CD4-positive, CD25-positive, alpha-beta regulatory T cell (primary cell): ENCODE data around the gene TUBA1B. TPM values are rescaled to one million over a fixed set of nuclear protein-coding genes. Genes with fewer than 3 reads are reported as not detected.
"Not testable (repeated sequence)": the region's sequence is repeated elsewhere in the genome, so short reads cannot be mapped to it uniquely, and the experiment has no call there.

Source experiments
- ATAC-seq, 2 donors: fragments of 150-1000 bp; cut with Tn5 transposase; one replicate each; pipeline ENCODE4 v1.10.0; 2021; ENCODE audit warnings: low read depth in 2 of 2, moderate number of reproducible peaks in 2 of 2, moderate library complexity in 1 of 2
- DNase-seq, 3 donors: peaks; one replicate each; pipeline versions ENCODE4 v3.0.0 to v3.0.0-alpha.2; 2012 to 2022; ENCODE audit warnings: mixed read lengths in 1 of 3
- H3K27ac ChIP-seq: one replicate; pipeline ENCODE4 v1.7.0; 2013; ENCODE audit warnings: mild to moderate bottlenecking, low read length; ENCODE audit not compliant: insufficient read depth, poor library complexity, severe bottlenecking
- H3K27me3 ChIP-seq: one replicate; pipeline ENCODE4 v1.7.0; 2013; ENCODE audit warnings: low read length; ENCODE audit not compliant: control insufficient read depth, insufficient read depth
- H3K36me3 ChIP-seq: one replicate; pipeline ENCODE4 v1.7.0; 2013; ENCODE audit warnings: mild to moderate bottlenecking, low read length, moderate library complexity; ENCODE audit not compliant: control insufficient read depth, insufficient read depth
- H3K4me1 ChIP-seq: 2 replicates; pipeline ENCODE4 v1.7.0; 2013; ENCODE audit warnings: mild to moderate bottlenecking, low read length; ENCODE audit not compliant: insufficient read depth, control insufficient read depth, poor library complexity, severe bottlenecking
- H3K4me3 ChIP-seq: one replicate; pipeline ENCODE4 v1.7.0; 2013; ENCODE audit warnings: low read depth, mild to moderate bottlenecking, low read length, moderate library complexity
- H3K9me3 ChIP-seq, 2 experiments: 1 replicate in 1 of 2; 2 replicates in 1 of 2; pipeline ENCODE4 v1.7.0; 2013; ENCODE audit warnings: low read length in 2 of 2, mild to moderate bottlenecking in 1 of 2, moderate library complexity in 1 of 2; ENCODE audit not compliant: control insufficient read depth in 2 of 2
- H3K27ac Mint-ChIP-seq, 3 donors: one replicate each; pipeline ENCODE4 v1.8.0; 2020 to 2022; ENCODE audit warnings: mild to moderate bottlenecking in 3 of 3, mixed read lengths in 3 of 3, moderate library complexity in 2 of 3
- H3K27me3 Mint-ChIP-seq: one replicate; pipeline ENCODE4 v1.8.0; 2022; ENCODE audit warnings: mild to moderate bottlenecking, mixed read lengths
- H3K36me3 Mint-ChIP-seq: one replicate; pipeline ENCODE4 v1.8.0; 2020; ENCODE audit warnings: mixed read lengths
- H3K4me1 Mint-ChIP-seq, 4 donors: one replicate each; pipeline ENCODE4 v1.8.0; 2020 to 2022; ENCODE audit warnings: mixed read lengths in 4 of 4, mild to moderate bottlenecking in 1 of 4
- H3K4me3 Mint-ChIP-seq, 4 donors: one replicate each; pipeline ENCODE4 v1.8.0; 2020 to 2022; ENCODE audit warnings: mild to moderate bottlenecking in 4 of 4, mixed read lengths in 4 of 4, moderate library complexity in 3 of 4
- H3K9me3 Mint-ChIP-seq, 7 donors: one replicate each; pipeline ENCODE4 v1.8.0; 2020 to 2022; ENCODE audit warnings: mixed read lengths in 7 of 7, mild to moderate bottlenecking in 3 of 7, moderate library complexity in 2 of 7
- polyA plus RNA-seq, 4 donors: library from polyadenylated mRNA; unstranded; fragments of 300-500 nt; fragmentation: Illumina TruSeq; gene quantifications; one replicate each; pipeline ENCODE4 v1.2.3, GENCODE V29; 2021
- total RNA-seq: library from RNA; stranded (reverse); gene quantifications from one replicate; pipeline ENCODE4 v1.2.3, GENCODE V29; 2022

Gene TUBA1B
- total and polyA plus RNA-seq, 5 donors from 2014 or later = 174 to 648 (median 499) TPM

DNA sequence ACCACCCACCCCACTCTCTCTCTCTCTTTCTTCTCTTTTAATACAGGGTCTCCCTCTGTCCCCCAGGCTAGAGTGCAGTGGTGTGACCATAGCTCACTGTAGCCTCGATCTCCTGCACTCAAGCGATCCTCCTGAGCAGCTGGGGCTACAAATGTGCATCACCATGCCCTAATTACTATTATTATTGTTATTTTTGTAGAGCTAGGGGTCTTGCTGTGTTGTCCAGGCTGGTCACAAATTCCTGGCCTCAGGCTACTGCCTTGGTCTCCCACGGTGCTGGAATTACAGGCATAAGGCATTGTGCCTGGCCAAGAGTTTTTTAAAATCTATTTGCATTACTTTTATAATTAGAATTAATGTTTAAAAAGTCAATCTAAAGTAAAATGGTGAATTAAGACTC lies 23.0 kb upstream of the TUBA1B start:
- Histone ChIP-seq H3K4me1 (no peaks in the 10 kb centered on the region), H3K27me3 (no peaks in the 10 kb centered on the region), H3K4me3 (no peak overlapping the region), H3K9me3 (no peaks in the 10 kb centered on the region), H3K27ac (no peak overlapping the region), H3K36me3 (no peaks in the 10 kb centered on the region)
- DNase-seq (no peak), ATAC-seq (no peak)
- H3K9me3 Mint-ChIP-seq = no peaks in the 10 kb centered on the region
- peaks cover 3% of the 10 kb centered on the region for H3K36me3 Mint-ChIP-seq
- H3K27ac Mint-ChIP-seq = no peak overlapping the region
- H3K27me3 Mint-ChIP-seq = no peaks in the 10 kb centered on the region
- no peak overlapping the region for H3K4me3 Mint-ChIP-seq
- H3K4me1 Mint-ChIP-seq = no peaks in the 10 kb centered on the region

DNA sequence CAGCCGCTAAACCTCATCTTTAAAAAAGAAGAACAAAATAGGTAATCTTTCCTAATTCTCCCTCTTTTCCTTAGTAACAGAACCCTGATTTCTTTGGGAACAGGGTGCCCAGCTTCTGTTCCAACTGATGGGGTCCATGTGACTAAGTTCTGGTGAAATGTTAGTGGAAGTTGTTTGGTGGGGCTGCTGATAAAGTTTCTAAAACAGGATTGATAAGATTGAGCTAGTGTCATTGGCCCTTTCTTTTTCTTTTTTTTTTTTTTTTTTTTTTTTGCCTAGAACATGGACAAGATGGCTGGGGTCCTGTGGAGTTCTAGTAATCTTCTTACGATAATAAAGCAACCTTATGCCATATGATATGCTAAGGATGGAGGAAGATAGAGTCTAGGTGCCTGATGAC lies 16.2 kb upstream of the TUBA1B start:
- no peak for DNase-seq
- H3K27ac Mint-ChIP-seq = peak overlapping the region in 1 of 3 donors; percentile 26

DNA sequence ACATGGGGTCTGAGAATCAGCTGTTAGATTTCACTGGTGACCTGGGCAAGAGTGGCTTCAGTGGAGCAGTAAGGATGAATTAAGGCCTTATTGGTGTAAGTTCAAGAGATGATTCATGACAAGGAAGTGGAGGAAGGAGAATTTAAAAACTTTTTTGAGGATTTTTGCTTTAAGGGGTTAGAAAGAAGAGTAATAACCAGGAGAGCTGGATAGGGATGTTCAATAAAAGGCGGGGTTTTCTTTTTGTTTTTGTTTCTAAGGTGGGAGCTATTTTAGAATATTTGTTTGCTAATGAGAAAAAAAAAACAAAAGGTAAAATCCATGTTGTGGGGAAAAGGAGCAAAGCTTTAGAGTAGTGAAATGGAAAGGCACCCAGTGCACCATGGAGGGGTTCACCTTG lies 15.2 kb upstream of the TUBA1B start:
- no peak overlapping the region for H3K4me3 Mint-ChIP-seq
- H3K36me3 ChIP-seq = no peaks in the 10 kb centered on the region
- ATAC-seq (no peak), DNase-seq (no peak)
- H3K27ac ChIP-seq = no peak overlapping the region
- H3K9me3 Mint-ChIP-seq = no peaks in the 10 kb centered on the region
- H3K9me3 ChIP-seq = no peaks in the 10 kb centered on the region
- H3K27me3 Mint-ChIP-seq = no peaks in the 10 kb centered on the region
- peaks cover 0 to 6% (median 3%) of the 10 kb centered on the region in 4 donors for H3K4me1 Mint-ChIP-seq
- H3K27me3 ChIP-seq = no peaks in the 10 kb centered on the region
- H3K27ac Mint-ChIP-seq = no peak overlapping the region
- no peak overlapping the region for H3K4me3 ChIP-seq
- H3K4me1 ChIP-seq = no peaks in the 10 kb centered on the region
- peaks cover 10% of the 10 kb centered on the region for H3K36me3 Mint-ChIP-seq

More for the DNA sequence above, 16.2 kb upstream of the TUBA1B start:
- Histone ChIP-seq H3K27me3 (no peaks in the 10 kb centered on the region), H3K4me3 (no peak overlapping the region), H3K4me1 (no peaks in the 10 kb centered on the region), H3K27ac (no peak overlapping the region), H3K9me3 (no peaks in the 10 kb centered on the region), H3K36me3 (no peaks in the 10 kb centered on the region)
- Mint-ChIP-seq H3K36me3 (peaks cover 9% of the 10 kb centered on the region), H3K4me1 (peaks cover 0 to 6% (median 3%) of the 10 kb centered on the region in 4 donors), H3K9me3 (no peaks in the 10 kb centered on the region), H3K27me3 (no peaks in the 10 kb centered on the region), H3K4me3 (no peak overlapping the region)
- no peak for ATAC-seq

DNA sequence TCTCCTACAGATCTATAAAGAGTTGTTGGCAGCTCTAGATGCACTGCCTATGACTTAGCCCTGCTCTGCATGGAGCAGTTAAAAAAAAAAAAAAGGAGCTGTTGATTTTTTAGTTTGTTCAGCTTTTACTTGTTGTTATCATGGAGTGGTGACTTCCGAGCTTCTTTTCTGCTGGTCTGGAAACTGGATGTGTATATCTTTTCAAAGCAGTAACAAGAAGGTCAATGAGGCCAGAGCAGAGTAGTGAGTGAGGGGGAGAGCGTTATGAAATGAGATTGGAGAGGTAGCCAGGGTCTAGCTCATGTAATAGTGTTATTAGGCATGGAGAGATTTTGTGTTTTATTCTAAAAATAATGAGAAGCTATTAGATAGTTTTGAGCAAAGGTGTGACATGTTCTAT lies 13.2 kb upstream of the TUBA1B start:
- Histone ChIP-seq H3K36me3 (no peaks in the 10 kb centered on the region), H3K9me3 (no peaks in the 10 kb centered on the region), H3K27me3 (no peaks in the 10 kb centered on the region), H3K4me1 (no peaks in the 10 kb centered on the region), H3K27ac (no peak overlapping the region), H3K4me3 (no peak overlapping the region)
- ATAC-seq (no peak), DNase-seq (no peak)
- no peak overlapping the region for H3K27ac Mint-ChIP-seq
- H3K4me1 Mint-ChIP-seq = peaks cover 3 to 12% (median 8%) of the 10 kb centered on the region in 4 donors
- H3K27me3 Mint-ChIP-seq = no peaks in the 10 kb centered on the region
- H3K9me3 Mint-ChIP-seq = no peaks in the 10 kb centered on the region
- no peak overlapping the region for H3K4me3 Mint-ChIP-seq
- peaks cover 12% of the 10 kb centered on the region for H3K36me3 Mint-ChIP-seq

DNA sequence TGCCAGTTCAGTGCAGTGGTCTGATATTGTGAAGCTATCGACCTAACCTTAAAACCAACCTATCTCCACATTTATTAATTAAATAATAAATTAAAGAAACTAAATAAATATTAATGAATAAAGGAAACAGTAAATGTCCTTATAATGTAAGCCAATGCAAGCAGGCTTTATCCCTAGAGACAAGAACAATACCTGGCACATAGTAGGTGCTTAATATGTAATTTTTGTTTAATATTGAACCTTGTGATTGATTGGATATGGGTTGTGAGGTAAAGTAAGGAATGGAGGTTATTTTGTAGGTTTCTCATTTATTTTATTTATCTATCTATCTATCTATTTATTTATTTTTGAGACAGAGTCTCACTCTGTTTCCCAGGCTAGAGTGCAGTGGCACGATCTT lies 7.8 kb upstream of the TUBA1B start:
- Mint-ChIP-seq H3K27me3 (no peaks in the 10 kb centered on the region), H3K36me3 (peaks cover 7% of the 10 kb centered on the region)
- no peak for ATAC-seq

DNA sequence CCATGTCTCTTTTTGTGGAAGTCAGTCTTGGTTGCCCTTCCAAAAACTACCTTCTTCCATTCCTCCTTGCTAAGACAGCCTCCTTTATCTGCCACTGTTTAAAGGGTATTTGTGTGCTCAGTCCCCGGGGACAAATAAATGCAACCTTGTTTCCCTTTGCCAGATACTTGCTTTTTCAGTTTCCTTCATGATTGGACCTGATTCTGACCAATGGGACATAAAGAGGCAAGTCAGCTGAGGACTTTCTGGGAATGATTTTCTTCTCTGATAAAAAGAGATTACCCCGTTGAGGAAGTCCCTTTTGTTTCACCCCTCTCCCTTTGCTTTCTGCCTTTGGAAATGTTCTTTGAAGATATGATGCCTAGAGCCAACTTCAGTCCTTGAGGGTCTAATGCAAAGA lies 7.4 kb upstream of the TUBA1B start:
- DNase-seq (no peak), ATAC-seq (no peak)
- H3K27me3 ChIP-seq = no peaks in the 10 kb centered on the region
- Mint-ChIP-seq H3K9me3 (no peaks in the 10 kb centered on the region), H3K27me3 (no peaks in the 10 kb centered on the region), H3K4me3 (no peak overlapping the region), H3K36me3 (peaks cover 7% of the 10 kb centered on the region), H3K4me1 (peaks cover 5 to 19% (median 9%) of the 10 kb centered on the region in 4 donors), H3K27ac (no peak overlapping the region)
- no peak overlapping the region for H3K27ac ChIP-seq
- no peaks in the 10 kb centered on the region for H3K9me3 ChIP-seq
- H3K36me3 ChIP-seq = no peaks in the 10 kb centered on the region
- no peaks in the 10 kb centered on the region for H3K4me1 ChIP-seq
- no peak overlapping the region for H3K4me3 ChIP-seq

More for the DNA sequence above, 7.8 kb upstream of the TUBA1B start:
- Histone ChIP-seq H3K27me3 (no peaks in the 10 kb centered on the region), H3K4me1 (no peaks in the 10 kb centered on the region), H3K36me3 (no peaks in the 10 kb centered on the region), H3K27ac (no peak overlapping the region), H3K4me3 (no peak overlapping the region), H3K9me3 (no peaks in the 10 kb centered on the region)
- no peak for DNase-seq
- Mint-ChIP-seq H3K4me1 (peaks cover 3 to 16% (median 6%) of the 10 kb centered on the region in 4 donors), H3K27ac (no peak overlapping the region), H3K4me3 (no peak overlapping the region), H3K9me3 (no peaks in the 10 kb centered on the region)

DNA sequence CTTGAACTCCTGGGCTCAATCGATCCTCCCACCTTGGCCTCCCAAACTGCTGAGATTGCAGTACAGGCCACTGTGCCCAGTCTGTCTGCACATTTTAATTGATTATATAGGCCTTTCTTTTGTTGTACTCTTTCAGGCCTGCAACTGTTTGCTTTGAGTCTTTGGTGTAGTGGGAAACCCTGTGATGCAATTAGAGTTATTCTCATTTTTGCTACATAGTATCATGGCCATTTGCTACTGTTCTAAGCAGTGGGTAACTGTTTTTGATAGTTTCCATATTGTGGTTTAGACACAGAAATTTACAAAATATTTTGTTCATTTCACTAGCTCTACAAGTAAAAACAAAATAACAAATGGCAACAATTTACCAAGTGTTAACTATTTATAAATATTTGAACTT lies 6.3 kb upstream of the TUBA1B start:
- Histone ChIP-seq H3K4me3 (no peak overlapping the region), H3K36me3 (no peaks in the 10 kb centered on the region), H3K27me3 (no peaks in the 10 kb centered on the region), H3K4me1 (no peaks in the 10 kb centered on the region), H3K9me3 (no peaks in the 10 kb centered on the region), H3K27ac (no peak overlapping the region)
- peaks cover 7% of the 10 kb centered on the region for H3K36me3 Mint-ChIP-seq
- H3K27ac Mint-ChIP-seq = no peak overlapping the region
- H3K27me3 Mint-ChIP-seq = no peaks in the 10 kb centered on the region
- no peaks in the 10 kb centered on the region for H3K9me3 Mint-ChIP-seq
- peaks cover 8 to 27% (median 15%) of the 10 kb centered on the region in 4 donors for H3K4me1 Mint-ChIP-seq
- DNase-seq = no peak
- ATAC-seq = no peak
- H3K4me3 Mint-ChIP-seq = no peak overlapping the region

DNA sequence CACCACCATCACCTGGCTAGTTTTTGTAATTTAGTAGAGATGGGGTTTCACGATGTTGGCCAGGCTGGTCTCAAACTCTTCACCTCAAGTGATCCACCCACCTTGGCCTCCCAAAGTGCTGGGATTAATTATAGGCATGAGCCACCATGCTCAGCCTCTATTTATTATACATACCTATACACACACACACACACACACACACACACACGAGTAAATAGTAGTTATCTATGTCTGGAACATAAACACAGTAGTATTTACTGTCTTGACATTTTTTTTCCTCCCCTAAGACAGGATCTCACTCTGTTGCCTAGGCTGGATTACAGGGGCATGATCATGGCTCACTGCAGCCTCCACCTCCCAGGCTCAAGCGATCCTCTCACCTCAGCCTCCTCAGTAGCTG lies 5.8 kb upstream of the TUBA1B start:
- H3K4me1 ChIP-seq, H3K4me3 ChIP-seq, H3K36me3 ChIP-seq, H3K27me3 Mint-ChIP-seq, ATAC-seq, H3K27me3 ChIP-seq, DNase-seq, H3K27ac ChIP-seq, H3K36me3 Mint-ChIP-seq, H3K9me3 Mint-ChIP-seq, H3K4me3 Mint-ChIP-seq, H3K9me3 ChIP-seq, H3K27ac Mint-ChIP-seq: not testable (repeated sequence)
- peaks cover 13 to 32% (median 20%) of the 10 kb centered on the region in 4 donors for H3K4me1 Mint-ChIP-seq
